Activated CD8-positive, alpha-beta T cell treated with anti-CD3 and anti-CD28 coated beads for 36 hours (primary cell): Measurements from ENCODE around the gene AKAP3. TPM values are rescaled to one million over a fixed set of nuclear protein-coding genes. Genes with fewer than 3 reads are reported as not detected.

Experiments used
- ATAC-seq: fragments of 200-7000 bp; cut with Tn5 transposase; one replicate; pipeline ENCODE4 v1.10.0; 2021; ENCODE audit warnings: mild to moderate bottlenecking, moderate library complexity
- CTCF ChIA-PET: fragments of 350-600 bp; sonication (Branson Sonifier 250); formaldehyde crosslinking; loops from one replicate; lab custom pipeline; 2021; ENCODE audit warnings: antibody characterized with exemption; lab: Charles Lee
- POLR2A ChIA-PET: fragments of 350-600 bp; sonication (Branson Sonifier 250); formaldehyde crosslinking; loops from one replicate; lab custom pipeline; 2021; ENCODE audit warnings: antibody characterized with exemption; lab: Charles Lee
- DNase-seq: peaks from one replicate; pipeline ENCODE4 v3.0.0-alpha.2; 2020
- H3K27ac Mint-ChIP-seq: one replicate; pipeline ENCODE4 v1.8.0; 2021; ENCODE audit warnings: mild to moderate bottlenecking, mixed read lengths
- H3K27me3 Mint-ChIP-seq: one replicate; pipeline ENCODE4 v1.8.0; 2021; ENCODE audit warnings: mixed read lengths
- H3K36me3 Mint-ChIP-seq: one replicate; pipeline ENCODE4 v1.8.0; 2021; ENCODE audit warnings: low read depth, mixed read lengths
- H3K4me1 Mint-ChIP-seq: one replicate; pipeline ENCODE4 v1.8.0; 2021; ENCODE audit warnings: low read depth, mixed read lengths
- H3K4me3 Mint-ChIP-seq: one replicate; pipeline ENCODE4 v1.8.0; 2021; ENCODE audit warnings: mild to moderate bottlenecking, moderate library complexity, mixed read lengths
- H3K9me3 Mint-ChIP-seq: one replicate; pipeline ENCODE4 v1.8.0; 2021; ENCODE audit warnings: mixed read lengths
- intact Hi-C: fragments of 100-400 bp; cut with micrococcal nuclease; formaldehyde crosslinking; loops from one replicate; pipeline ENCODE4 v1.10.0; 2022
- total RNA-seq, 2 experiments: library from RNA; stranded (reverse); gene quantifications; one replicate each; pipeline ENCODE4 v1.2.3, GENCODE V29; 2021
- TF ChIP-seq, protein P1 (sequence below): fragments of 200-600 bp; IDR thresholded peaks from one replicate; pipeline ENCODE4 v1.8.0; 2022; ENCODE audit warnings: antibody characterized with exemption, mild to moderate bottlenecking

The AKAP3 gene
- total RNA-seq, 2 experiments from 2014 or later: 2.0 to 3.5 TPM

GRCh38 chr12:4626543-4626942, 22.3 kb downstream of the AKAP3 start:
- Mint-ChIP-seq H3K27ac (no peak overlapping the region), H3K9me3 (no peaks in the 10 kb centered on the region), H3K4me3 (no peak overlapping the region), H3K27me3 (peaks cover 3% of the 10 kb centered on the region), H3K4me1 (no peaks in the 10 kb centered on the region), H3K36me3 (no peaks in the 10 kb centered on the region)
- intact Hi-C loops: no loop called here
- POLR2A ChIA-PET: interaction anchor here (0.6 kb wide), 1 partner anchor 312 kb away, joined by 3 read pairs; no protein-coding TSS in a partner anchor
- CTCF ChIA-PET: interaction anchor here (1.1 to 1.4 kb wide), 2 partner anchors 15 to 38 kb away, joined by 3 read pairs; no protein-coding TSS in a partner anchor
- ATAC-seq (no peak), DNase-seq (no peak)
- TF ChIP-seq, protein P1, sequence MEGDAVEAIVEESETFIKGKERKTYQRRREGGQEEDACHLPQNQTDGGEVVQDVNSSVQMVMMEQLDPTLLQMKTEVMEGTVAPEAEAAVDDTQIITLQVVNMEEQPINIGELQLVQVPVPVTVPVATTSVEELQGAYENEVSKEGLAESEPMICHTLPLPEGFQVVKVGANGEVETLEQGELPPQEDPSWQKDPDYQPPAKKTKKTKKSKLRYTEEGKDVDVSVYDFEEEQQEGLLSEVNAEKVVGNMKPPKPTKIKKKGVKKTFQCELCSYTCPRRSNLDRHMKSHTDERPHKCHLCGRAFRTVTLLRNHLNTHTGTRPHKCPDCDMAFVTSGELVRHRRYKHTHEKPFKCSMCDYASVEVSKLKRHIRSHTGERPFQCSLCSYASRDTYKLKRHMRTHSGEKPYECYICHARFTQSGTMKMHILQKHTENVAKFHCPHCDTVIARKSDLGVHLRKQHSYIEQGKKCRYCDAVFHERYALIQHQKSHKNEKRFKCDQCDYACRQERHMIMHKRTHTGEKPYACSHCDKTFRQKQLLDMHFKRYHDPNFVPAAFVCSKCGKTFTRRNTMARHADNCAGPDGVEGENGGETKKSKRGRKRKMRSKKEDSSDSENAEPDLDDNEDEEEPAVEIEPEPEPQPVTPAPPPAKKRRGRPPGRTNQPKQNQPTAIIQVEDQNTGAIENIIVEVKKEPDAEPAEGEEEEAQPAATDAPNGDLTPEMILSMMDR: no peak

- ATAC-seq (no peak), DNase-seq (no peak)
- Mint-ChIP-seq H3K4me1 (no peaks in the 10 kb centered on the region), H3K9me3 (no peaks in the 10 kb centered on the region), H3K27me3 (peaks cover 3% of the 10 kb centered on the region), H3K36me3 (no peaks in the 10 kb centered on the region), H3K4me3 (no peak overlapping the region), H3K27ac (no peak overlapping the region)
- CTCF ChIA-PET: interaction anchor here (1.2 kb wide), 1 partner anchor 19 kb away, joined by 3 read pairs; no protein-coding TSS in a partner anchor
- intact Hi-C loops: no loop called here
- POLR2A ChIA-PET: interaction anchor here (0.5 kb wide), 1 partner anchor 756 kb away, joined by 3 read pairs; no protein-coding TSS in a partner anchor
- TF ChIP-seq, protein P1: no peak
These were observed 27.3 kb downstream of the AKAP3 start for GRCh38 chr12:4621511-4621910.

GRCh38 chr12:4615667-4616066, 33.2 kb downstream of the AKAP3 start:
- H3K4me1 Mint-ChIP-seq: no peaks in the 10 kb centered on the region
- peaks cover 7% of the 10 kb centered on the region for H3K36me3 Mint-ChIP-seq
- TF ChIP-seq, protein P1: no peak
- H3K9me3 Mint-ChIP-seq: no peaks in the 10 kb centered on the region
- ChIA-PET CTCF (interaction anchor here (1.7 kb wide), 1 partner anchor 10 kb away, joined by 4 read pairs; no protein-coding TSS in a partner anchor), POLR2A (no interaction called here)
- no peak overlapping the region for H3K4me3 Mint-ChIP-seq
- ATAC-seq (no peak), DNase-seq (no peak)
- no peaks in the 10 kb centered on the region for H3K27me3 Mint-ChIP-seq
- intact Hi-C loops: no loop called here
- no peak overlapping the region for H3K27ac Mint-ChIP-seq

DNA sequence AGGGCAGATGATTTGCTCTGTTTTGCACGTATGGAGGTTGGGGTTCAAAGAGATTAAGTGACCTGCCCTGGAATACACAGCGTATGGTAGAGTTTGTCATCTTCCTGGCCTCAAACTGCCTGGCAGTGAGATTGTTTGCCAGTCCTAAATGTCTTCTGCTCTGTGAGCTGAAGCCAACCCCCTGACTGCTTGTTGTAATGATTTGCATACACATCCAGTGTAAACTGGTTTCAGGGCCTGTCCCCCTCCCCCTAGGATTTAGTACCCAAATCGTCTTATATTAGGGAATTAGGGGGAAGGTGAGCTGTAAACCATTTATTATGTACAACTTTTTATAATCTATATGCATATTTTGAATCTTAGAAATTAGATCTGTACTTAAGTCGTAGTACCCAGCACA, 38.4 kb downstream of the AKAP3 start:
- Mint-ChIP-seq H3K36me3 (peaks cover 8% of the 10 kb centered on the region), H3K27me3 (no peaks in the 10 kb centered on the region), H3K4me3 (no peak overlapping the region), H3K27ac (no peak overlapping the region), H3K9me3 (no peaks in the 10 kb centered on the region), H3K4me1 (peaks cover 19% of the 10 kb centered on the region)
- CTCF ChIA-PET: interaction anchor here (1.6 kb wide), 1 partner anchor 10 kb away, joined by 5 read pairs; no protein-coding TSS in a partner anchor
- POLR2A ChIA-PET: interaction anchor here (1.8 kb wide), 1 partner anchor 223 kb away, joined by 5 read pairs; no protein-coding TSS in a partner anchor
- ATAC-seq (no peak), DNase-seq (no peak)
- TF ChIP-seq, protein P1: no peak
- intact Hi-C loops: no loop called here

DNA sequence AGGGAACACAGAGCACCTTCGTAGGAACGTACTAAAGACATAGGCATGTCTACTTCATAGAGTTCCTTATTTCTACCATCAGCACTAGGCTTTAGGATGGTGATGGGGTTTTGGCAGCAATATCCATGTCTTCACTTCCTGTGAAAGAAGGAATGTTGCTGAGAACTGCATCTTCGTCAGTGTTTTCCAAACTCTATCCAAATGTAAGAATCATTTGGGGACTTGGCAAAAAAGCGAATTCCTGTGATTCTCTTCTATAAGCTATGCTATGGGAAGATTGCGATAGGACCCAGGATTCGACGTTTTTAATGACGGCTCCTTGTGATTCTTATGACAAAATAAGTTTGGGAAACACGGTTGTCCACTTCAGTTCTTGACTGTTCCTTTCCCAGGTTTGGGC, 39.8 kb downstream of the AKAP3 start:
- intact Hi-C loops: loop anchor here (10.0 kb wide), 1 partner anchor 146 kb away; no protein-coding TSS in a partner anchor
- Mint-ChIP-seq H3K27ac (no peak overlapping the region), H3K9me3 (no peaks in the 10 kb centered on the region), H3K36me3 (peaks cover 6% of the 10 kb centered on the region), H3K4me3 (no peak overlapping the region), H3K4me1 (peaks cover 23% of the 10 kb centered on the region), H3K27me3 (no peaks in the 10 kb centered on the region)
- ATAC-seq (no peak), DNase-seq (no peak)
- ChIA-PET CTCF (no interaction called here), POLR2A (no interaction called here)
- TF ChIP-seq, protein P1: no peak
